CD8-positive, alpha-beta memory T cell (primary cell): ENCODE results near the gene ELP5. TPM values are rescaled to one million over a fixed set of nuclear protein-coding genes. Genes with fewer than 3 reads are reported as not detected.

Experiments used
- CTCF ChIA-PET: fragments of 350-600 bp; sonication (Branson Sonifier 250); formaldehyde crosslinking; loops from one replicate; lab custom pipeline; 2021; ENCODE audit warnings: antibody characterized with exemption; lab: Charles Lee
- POLR2A ChIA-PET: fragments of 350-600 bp; sonication (Branson Sonifier 250); formaldehyde crosslinking; loops from one replicate; lab custom pipeline; 2021; ENCODE audit warnings: antibody characterized with exemption; lab: Charles Lee
- DNase-seq, 5 donors: peaks; one replicate each; pipeline versions ENCODE4 v3.0.0 to v3.0.0-alpha.2; 2020 to 2022; ENCODE audit warnings: mixed read lengths in 1 of 5
- H3K27ac ChIP-seq: one replicate; pipeline ENCODE4 v1.7.0; 2013; ENCODE audit warnings: low read depth, mild to moderate bottlenecking, low read length, moderate library complexity
- H3K27me3 ChIP-seq: 2 replicates; pipeline ENCODE4 v1.7.0; 2013; ENCODE audit warnings: low read length, mild to moderate bottlenecking; ENCODE audit not compliant: insufficient read depth, poor library complexity, severe bottlenecking
- H3K36me3 ChIP-seq: 2 replicates; pipeline ENCODE4 v1.7.0; 2013; ENCODE audit warnings: mild to moderate bottlenecking, low read length, moderate library complexity; ENCODE audit not compliant: insufficient read depth
- H3K4me1 ChIP-seq: 2 replicates; pipeline ENCODE4 v1.7.0; 2013; ENCODE audit warnings: mild to moderate bottlenecking, low read length, moderate library complexity; ENCODE audit not compliant: insufficient read depth
- H3K4me3 ChIP-seq: 2 replicates; pipeline ENCODE4 v1.7.0; 2013; ENCODE audit warnings: mild to moderate bottlenecking, low read length
- H3K9me3 ChIP-seq: 2 replicates; pipeline ENCODE4 v1.7.0; 2013; ENCODE audit warnings: mild to moderate bottlenecking, low read length
- H3K27ac Mint-ChIP-seq, 8 donors: one replicate each; pipeline ENCODE4 v1.8.0; 2020 to 2021; ENCODE audit warnings: mixed read lengths in 8 of 8, mild to moderate bottlenecking in 6 of 8, inconsistent platforms in 3 of 8, moderate library complexity in 3 of 8
- H3K27me3 Mint-ChIP-seq, 2 donors: one replicate each; pipeline ENCODE4 v1.8.0; 2020 to 2021; ENCODE audit warnings: mixed read lengths in 2 of 2, mild to moderate bottlenecking in 1 of 2, moderate library complexity in 1 of 2
- H3K36me3 Mint-ChIP-seq, 3 donors: one replicate each; pipeline ENCODE4 v1.8.0; 2020 to 2021; ENCODE audit warnings: mixed read lengths in 3 of 3, inconsistent platforms in 1 of 3, mild to moderate bottlenecking in 1 of 3
- H3K4me1 Mint-ChIP-seq, 3 donors: one replicate each; pipeline ENCODE4 v1.8.0; 2020 to 2021; ENCODE audit warnings: mixed read lengths in 3 of 3, inconsistent platforms in 1 of 3, mild to moderate bottlenecking in 1 of 3
- H3K4me3 Mint-ChIP-seq, 7 donors: one replicate each; pipeline ENCODE4 v1.8.0; 2020 to 2021; ENCODE audit warnings: mixed read lengths in 7 of 7, mild to moderate bottlenecking in 6 of 7, moderate library complexity in 4 of 7, inconsistent platforms in 2 of 7
- H3K9me3 Mint-ChIP-seq, 5 donors: one replicate each; pipeline ENCODE4 v1.8.0; 2020 to 2022; ENCODE audit warnings: mixed read lengths in 5 of 5, mild to moderate bottlenecking in 3 of 5, moderate library complexity in 2 of 5, inconsistent platforms in 1 of 5
- polyA plus RNA-seq: library from polyadenylated mRNA; unstranded; fragments of 300-500 nt; fragmentation: Illumina TruSeq; gene quantifications from one replicate; pipeline ENCODE4 v1.2.3, GENCODE V29; 2021
- total RNA-seq, 2 experiments: library from RNA; stranded (reverse); gene quantifications; one replicate each; pipeline ENCODE4 v1.2.3, GENCODE V29; 2021

Gene ELP5
- total and polyA plus RNA-seq, 3 experiments from 2014 or later: 84.8 to 111 (median 106) TPM

GRCh38 chr17:7219812-7220592 is 32.0 kb upstream of the ELP5 start, which contains the start of the genes ACADVL and DLG4:
Gene ACADVL, plus strand, starts transcription at chr17:7219938. Its CDS starts 47 bp downstream, at chr17:7219985.
Gene DLG4, minus strand, starts transcription at chr17:7219836.
- H3K9me3 Mint-ChIP-seq: no peaks in the 10 kb centered on the region
- DNase-seq: peak; percentile 65 to 86 (median 70)
- H3K27ac Mint-ChIP-seq: peak within 1 kb of the TSS; percentile 81 to 100 (median 98)
- Histone ChIP-seq H3K36me3 (peaks cover 25% of the 10 kb centered on the region), H3K9me3 (no peaks in the 10 kb centered on the region), H3K27ac (peak within 1 kb of the TSS; percentile 70), H3K4me1 (peaks cover 54% of the 10 kb centered on the region), H3K4me3 (peak within 1 kb of the TSS; percentile 67), H3K27me3 (no peaks in the 10 kb centered on the region)
- peaks cover 0 to 42% (median 2%) of the 10 kb centered on the region in 3 donors for H3K36me3 Mint-ChIP-seq
- peak within 1 kb of the TSS; percentile 74 to 96 (median 93) for H3K4me3 Mint-ChIP-seq
- H3K4me1 Mint-ChIP-seq: peaks cover 35 to 61% (median 46%) of the 10 kb centered on the region in 3 donors
- ChIA-PET CTCF (interaction anchor here (0.6 to 4.7 kb wide), 12 partner anchors 15 to 341 kb away, joined by 3 to 23 read pairs (median 4); partner anchors contain the start of genes DVL2, GABARAP and SLC2A4), POLR2A (interaction anchor here (0.6 to 3.1 kb wide), 11 partner anchors 14 to 466 kb away, joined by 3 to 31 read pairs (median 6); partner anchors contain the start of genes DVL2, GABARAP, PHF23 and SLC16A13)
- no peaks in the 10 kb centered on the region for H3K27me3 Mint-ChIP-seq

GRCh38 chr17:7220593-7221277 is 31.3 kb upstream of the ELP5 start:
- Mint-ChIP-seq H3K36me3 (peaks cover 0 to 49% (median 2%) of the 10 kb centered on the region in 3 donors), H3K27ac (peak overlapping the region; percentile 81 to 98 (median 94)), H3K9me3 (no peaks in the 10 kb centered on the region), H3K27me3 (no peaks in the 10 kb centered on the region), H3K4me3 (peak overlapping the region; percentile 74 to 96 (median 93)), H3K4me1 (peaks cover 33 to 55% (median 41%) of the 10 kb centered on the region in 3 donors)
- ChIA-PET CTCF (interaction anchor here (0.6 to 4.7 kb wide), 9 partner anchors 14 to 340 kb away, joined by 3 to 23 read pairs (median 5); partner anchors contain the start of genes DVL2 and SLC2A4), POLR2A (interaction anchor here (1.0 to 3.1 kb wide), 6 partner anchors 14 to 465 kb away, joined by 3 to 31 read pairs (median 6); partner anchors contain the start of genes DVL2, GABARAP and PHF23)
- Histone ChIP-seq H3K27me3 (no peaks in the 10 kb centered on the region), H3K4me1 (peaks cover 49% of the 10 kb centered on the region), H3K27ac (peak overlapping the region; percentile 70), H3K4me3 (peak overlapping the region; percentile 67), H3K9me3 (no peaks in the 10 kb centered on the region), H3K36me3 (peaks cover 25% of the 10 kb centered on the region)
- peak; percentile 21 to 72 (median 42) for DNase-seq

- peaks cover 42% of the 10 kb centered on the region for H3K4me1 ChIP-seq
- DNase-seq: no peak
- Mint-ChIP-seq H3K4me1 (peaks cover 28 to 47% (median 34%) of the 10 kb centered on the region in 3 donors), H3K9me3 (no peaks in the 10 kb centered on the region), H3K4me3 (peak overlapping the region; percentile 74 to 96 (median 93)), H3K27ac (peak overlapping the region in 7 of 8 donors; percentile 81 to 98 (median 93)), H3K27me3 (no peaks in the 10 kb centered on the region), H3K36me3 (peaks cover 0 to 55% (median 2%) of the 10 kb centered on the region in 3 donors)
- no peak overlapping the region for H3K27ac ChIP-seq
- peaks cover 25% of the 10 kb centered on the region for H3K36me3 ChIP-seq
- CTCF ChIA-PET: interaction anchor here (0.8 to 4.7 kb wide), 9 partner anchors 13 to 339 kb away, joined by 3 to 23 read pairs (median 5); partner anchors contain the start of genes DVL2 and SLC2A4
- H3K9me3 ChIP-seq: no peaks in the 10 kb centered on the region
- H3K27me3 ChIP-seq: no peaks in the 10 kb centered on the region
- no peak overlapping the region for H3K4me3 ChIP-seq
- POLR2A ChIA-PET: interaction anchor here (1.0 to 3.1 kb wide), 4 partner anchors 13 to 21 kb away, joined by 5 to 31 read pairs (median 10); partner anchors contain the start of genes DVL2, GABARAP and PHF23
Observed at GRCh38 chr17:7221278-7222092, 30.5 kb upstream of the ELP5 start.

GRCh38 chr17:7222093-7222971 is 29.7 kb upstream of the ELP5 start:
- Histone ChIP-seq H3K27me3 (no peaks in the 10 kb centered on the region), H3K4me3 (no peak overlapping the region), H3K27ac (no peak overlapping the region), H3K4me1 (peaks cover 36% of the 10 kb centered on the region), H3K9me3 (no peaks in the 10 kb centered on the region), H3K36me3 (peaks cover 32% of the 10 kb centered on the region)
- peaks cover 0 to 63% (median 2%) of the 10 kb centered on the region in 3 donors for H3K36me3 Mint-ChIP-seq
- ChIA-PET POLR2A (interaction anchor here (2.1 kb wide), 1 partner anchor 20 kb away, joined by 13 read pairs; the partner anchor contains the start of gene GABARAP), CTCF (interaction anchor here (1.0 to 4.7 kb wide), 2 partner anchors 13 to 74 kb away, joined by 5 to 20 read pairs; partner anchors contain the start of gene DVL2)
- no peaks in the 10 kb centered on the region for H3K9me3 Mint-ChIP-seq
- DNase-seq: peak in 1 of 5 donors; percentile 39
- peak overlapping the region in 2 of 7 donors; percentile 44 to 58 for H3K4me3 Mint-ChIP-seq
- H3K27me3 Mint-ChIP-seq: no peaks in the 10 kb centered on the region
- peak overlapping the region in 5 of 8 donors; percentile 17 to 97 (median 66) for H3K27ac Mint-ChIP-seq
- peaks cover 26 to 43% (median 30%) of the 10 kb centered on the region in 3 donors for H3K4me1 Mint-ChIP-seq

- Mint-ChIP-seq H3K9me3 (no peaks in the 10 kb centered on the region), H3K27me3 (no peaks in the 10 kb centered on the region), H3K36me3 (peaks cover 0 to 67% (median 2%) of the 10 kb centered on the region in 3 donors), H3K4me3 (peak overlapping the region in 1 of 7 donors; percentile 58), H3K4me1 (peaks cover 23 to 39% (median 27%) of the 10 kb centered on the region in 3 donors), H3K27ac (peak overlapping the region in 1 of 8 donors; percentile 47)
- POLR2A ChIA-PET: interaction anchor here (0.8 to 1.1 kb wide), 2 partner anchors 11 to 14 kb away, joined by 3 read pairs; partner anchors contain the start of gene DVL2
- CTCF ChIA-PET: interaction anchor here (4.7 kb wide), 1 partner anchor 12 kb away, joined by 20 read pairs; the partner anchor contains the start of gene DVL2
- H3K4me1 ChIP-seq: peaks cover 32% of the 10 kb centered on the region
- no peak for DNase-seq
- H3K4me3 ChIP-seq: no peak overlapping the region
- H3K36me3 ChIP-seq: peaks cover 35% of the 10 kb centered on the region
- H3K27ac ChIP-seq: no peak overlapping the region
- H3K27me3 ChIP-seq: no peaks in the 10 kb centered on the region
- no peaks in the 10 kb centered on the region for H3K9me3 ChIP-seq
Observed at GRCh38 chr17:7222972-7223292, 29.1 kb upstream of the ELP5 start.

GRCh38 chr17:7223375-7223774 is 28.6 kb upstream of the ELP5 start:
- Histone ChIP-seq H3K36me3 (peaks cover 39% of the 10 kb centered on the region), H3K27ac (no peak overlapping the region), H3K4me3 (no peak overlapping the region), H3K4me1 (peaks cover 27% of the 10 kb centered on the region), H3K27me3 (no peaks in the 10 kb centered on the region), H3K9me3 (no peaks in the 10 kb centered on the region)
- peaks cover 21 to 38% (median 26%) of the 10 kb centered on the region in 3 donors for H3K4me1 Mint-ChIP-seq
- no peaks in the 10 kb centered on the region for H3K27me3 Mint-ChIP-seq
- DNase-seq: peak in 1 of 5 donors; percentile 30
- H3K4me3 Mint-ChIP-seq: peak overlapping the region in 1 of 7 donors; percentile 58
- CTCF ChIA-PET: no interaction called here
- no peaks in the 10 kb centered on the region for H3K9me3 Mint-ChIP-seq
- POLR2A ChIA-PET: interaction anchor here (0.8 to 1.1 kb wide), 2 partner anchors 11 to 14 kb away, joined by 3 read pairs; partner anchors contain the start of gene DVL2
- peaks cover 0 to 72% (median 2%) of the 10 kb centered on the region in 3 donors for H3K36me3 Mint-ChIP-seq
- H3K27ac Mint-ChIP-seq: peak overlapping the region in 4 of 8 donors; percentile 5 to 92 (median 46)
